ENCODE measurements around the gene KRTAP24-1. TPM values are rescaled to one million over a fixed set of nuclear protein-coding genes. Genes with fewer than 3 reads are reported as not detected.

The KRTAP24-1 gene, protein sequence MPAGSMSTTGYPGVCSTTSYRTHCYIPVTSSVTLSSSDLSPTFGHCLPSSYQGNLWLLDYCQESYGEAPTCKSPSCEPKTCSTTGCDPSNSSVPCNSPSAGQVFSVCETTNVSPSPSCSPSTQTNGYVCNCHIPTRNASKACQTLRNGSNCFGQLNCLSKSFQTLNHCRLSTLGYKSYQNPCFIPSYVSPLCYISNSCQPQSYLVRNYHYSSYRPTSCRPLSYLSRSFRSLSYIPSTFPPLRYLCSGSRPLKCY
- total RNA-seq, result not detected
- not detected for polyA plus RNA-seq
- long read RNA-seq, donor 1, result 0 reads
- long read RNA-seq, donor 2, result 0 reads
- long read RNA-seq, donor 3, result 0 reads
- long read RNA-seq, donor 4, result 0 reads
- long read RNA-seq, donor 5, result 0 reads
- long read RNA-seq, donor 6, result 0 reads
- long read RNA-seq, donor 7, result 0 reads
- long read RNA-seq, donor 8, result 0 reads
- long read RNA-seq, donor 9, result 0 reads
- long read RNA-seq, donor 10, result 0 reads

DNA sequence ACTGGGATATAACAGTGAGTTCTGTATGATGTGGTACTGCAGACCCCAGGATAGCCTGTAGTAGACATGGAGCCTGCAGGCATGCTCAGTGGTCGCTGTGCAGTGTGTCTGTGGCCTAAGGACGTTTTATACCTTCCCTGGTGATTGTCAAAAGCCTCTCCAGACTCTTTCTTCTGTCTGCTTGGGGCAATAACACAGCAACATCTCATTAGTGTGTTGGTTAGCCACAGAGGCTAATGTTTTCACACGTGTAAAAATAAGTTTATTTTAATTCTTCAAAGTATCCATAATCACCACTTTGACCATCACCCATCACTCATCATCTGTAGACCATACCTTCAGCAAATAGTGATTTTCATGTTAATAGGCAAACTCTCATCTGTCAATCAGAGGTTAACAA, at the start of gene KRTAP24-1:
KRTAP24-1 (minus strand) TSS at position 101 of the 400 bp plus-strand sequence; CDS start at position 83, 18 bp downstream.
- no peak within 1 kb of the TSS for H3K27ac ChIP-seq
- 36 to 63% (median 44%) methylated on average over 3 of the region's 3 CpGs for WGBS, 5 donors
- no peaks in the 10 kb centered on the region for H3K27me3 ChIP-seq
- DNase-seq, result no peak
- TF ChIP-seq POLR2A (IDR thresholded peaks at IDR 0.05) (no peak), POLR2AphosphoS5 (IDR thresholded peaks at IDR 0.05) (no peak), EP300 (IDR thresholded peaks at IDR 0.05) (no peak)
- TF ChIP-seq, protein P1, sequence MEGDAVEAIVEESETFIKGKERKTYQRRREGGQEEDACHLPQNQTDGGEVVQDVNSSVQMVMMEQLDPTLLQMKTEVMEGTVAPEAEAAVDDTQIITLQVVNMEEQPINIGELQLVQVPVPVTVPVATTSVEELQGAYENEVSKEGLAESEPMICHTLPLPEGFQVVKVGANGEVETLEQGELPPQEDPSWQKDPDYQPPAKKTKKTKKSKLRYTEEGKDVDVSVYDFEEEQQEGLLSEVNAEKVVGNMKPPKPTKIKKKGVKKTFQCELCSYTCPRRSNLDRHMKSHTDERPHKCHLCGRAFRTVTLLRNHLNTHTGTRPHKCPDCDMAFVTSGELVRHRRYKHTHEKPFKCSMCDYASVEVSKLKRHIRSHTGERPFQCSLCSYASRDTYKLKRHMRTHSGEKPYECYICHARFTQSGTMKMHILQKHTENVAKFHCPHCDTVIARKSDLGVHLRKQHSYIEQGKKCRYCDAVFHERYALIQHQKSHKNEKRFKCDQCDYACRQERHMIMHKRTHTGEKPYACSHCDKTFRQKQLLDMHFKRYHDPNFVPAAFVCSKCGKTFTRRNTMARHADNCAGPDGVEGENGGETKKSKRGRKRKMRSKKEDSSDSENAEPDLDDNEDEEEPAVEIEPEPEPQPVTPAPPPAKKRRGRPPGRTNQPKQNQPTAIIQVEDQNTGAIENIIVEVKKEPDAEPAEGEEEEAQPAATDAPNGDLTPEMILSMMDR (IDR thresholded peaks at IDR 0.05), result no peak
- intact Hi-C loops (cut with DNase I; ENCODE audit: low total_unique reads), result no loop called here
- H3K4me1 ChIP-seq, result no peaks in the 10 kb centered on the region
- H3K4me3 ChIP-seq, result no peak within 1 kb of the TSS
- no peaks in the 10 kb centered on the region for H3K9me3 ChIP-seq
- H3K36me3 ChIP-seq, result no peaks in the 10 kb centered on the region

GRCh38 chr21:30329203-30329875, 46.6 kb upstream of the KRTAP24-1 start:
- no peak for DNase-seq
- 77 to 86% (median 82%) methylated on average over 4 of the region's 4 CpGs for WGBS, 5 donors
- no peaks in the 10 kb centered on the region for H3K4me1 ChIP-seq
- peaks cover 0 to 19% (median 4%) of the 10 kb centered on the region in 4 donors for H3K9me3 ChIP-seq
- H3K27me3 ChIP-seq, result no peaks in the 10 kb centered on the region
- intact Hi-C loops (cut with DNase I; ENCODE audit: low total_unique reads), result no loop called here
- H3K4me3 ChIP-seq, result no peak overlapping the region
- TF ChIP-seq EP300 (IDR thresholded peaks at IDR 0.05) (no peak), POLR2A (IDR thresholded peaks at IDR 0.05) (no peak), POLR2AphosphoS5 (IDR thresholded peaks at IDR 0.05) (no peak)
- TF ChIP-seq, protein P1 (IDR thresholded peaks at IDR 0.05), result no peak
- no peaks in the 10 kb centered on the region for H3K36me3 ChIP-seq
- no peak overlapping the region for H3K27ac ChIP-seq

GRCh38 chr21:30326390-30326789, 43.6 kb upstream of the KRTAP24-1 start:
- no peak for TF ChIP-seq POLR2AphosphoS5 (IDR thresholded peaks at IDR 0.05)
- TF ChIP-seq, protein P1 (IDR thresholded peaks at IDR 0.05), result no peak
- no peak for TF ChIP-seq POLR2A (IDR thresholded peaks at IDR 0.05)
- no peak for TF ChIP-seq EP300 (IDR thresholded peaks at IDR 0.05)
- Histone ChIP-seq H3K27ac (no peak overlapping the region), H3K27me3 (no peaks in the 10 kb centered on the region), H3K4me3 (no peak overlapping the region), H3K36me3 (no peaks in the 10 kb centered on the region), H3K4me1 (no peaks in the 10 kb centered on the region), H3K9me3 (peaks cover 0 to 19% (median 4%) of the 10 kb centered on the region in 4 donors)
- intact Hi-C loops (cut with DNase I; ENCODE audit: low total_unique reads), result no loop called here
- no peak for DNase-seq

DNA sequence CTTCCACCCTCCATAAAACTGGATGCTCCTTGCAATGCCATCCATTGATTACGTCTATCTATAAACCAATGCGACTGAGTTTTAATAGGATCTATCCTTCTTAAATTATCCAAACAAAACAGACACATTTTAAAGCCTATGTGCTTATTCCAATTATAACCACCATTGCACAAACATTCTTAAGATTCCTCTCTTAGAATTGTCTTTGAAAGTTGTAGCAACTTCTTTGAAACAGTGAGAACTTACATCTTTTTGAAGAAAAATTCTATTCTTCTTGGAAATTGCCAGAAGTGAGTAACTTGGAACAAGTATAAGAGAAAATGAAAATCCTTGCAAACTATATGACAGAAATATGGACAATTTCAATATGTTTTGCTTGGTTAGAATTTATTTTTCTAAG, 37.5 kb upstream of the KRTAP24-1 start, which contains the start of gene KRTAP26-1:
KRTAP26-1 (minus strand) TSS at position 101 of the 400 bp plus-strand sequence. CDS start 280 bp downstream, outside the sequence.
- Histone ChIP-seq H3K4me3 (no peak within 1 kb of the TSS), H3K27me3 (no peaks in the 10 kb centered on the region), H3K9me3 (no peaks in the 10 kb centered on the region), H3K4me1 (no peaks in the 10 kb centered on the region), H3K36me3 (no peaks in the 10 kb centered on the region), H3K27ac (no peak within 1 kb of the TSS)
- intact Hi-C loops (cut with DNase I; ENCODE audit: low total_unique reads), result no loop called here
- DNase-seq, result no peak
- WGBS, 5 donors, result 83 to 92% (median 86%) methylated on average over 2 of the region's 2 CpGs
- no peak for TF ChIP-seq EP300 (IDR thresholded peaks at IDR 0.05)
- TF ChIP-seq POLR2AphosphoS5 (IDR thresholded peaks at IDR 0.05), result no peak
- TF ChIP-seq, protein P1 (IDR thresholded peaks at IDR 0.05), result no peak
- no peak for TF ChIP-seq POLR2A (IDR thresholded peaks at IDR 0.05)

Measured in stomach (tissue), 19 donors.